Islet precursor cell (in vitro differentiated cells): ENCODE measurements around the gene ASL.
"Not testable (repeated sequence)": the region's sequence is repeated elsewhere in the genome, so short reads cannot be mapped to it uniquely, and the experiment has no call there.

Experiments
- DNase-seq: peaks from one replicate; pipeline ENCODE4 v3.0.0-alpha.2; 2018

The ASL gene

DNA sequence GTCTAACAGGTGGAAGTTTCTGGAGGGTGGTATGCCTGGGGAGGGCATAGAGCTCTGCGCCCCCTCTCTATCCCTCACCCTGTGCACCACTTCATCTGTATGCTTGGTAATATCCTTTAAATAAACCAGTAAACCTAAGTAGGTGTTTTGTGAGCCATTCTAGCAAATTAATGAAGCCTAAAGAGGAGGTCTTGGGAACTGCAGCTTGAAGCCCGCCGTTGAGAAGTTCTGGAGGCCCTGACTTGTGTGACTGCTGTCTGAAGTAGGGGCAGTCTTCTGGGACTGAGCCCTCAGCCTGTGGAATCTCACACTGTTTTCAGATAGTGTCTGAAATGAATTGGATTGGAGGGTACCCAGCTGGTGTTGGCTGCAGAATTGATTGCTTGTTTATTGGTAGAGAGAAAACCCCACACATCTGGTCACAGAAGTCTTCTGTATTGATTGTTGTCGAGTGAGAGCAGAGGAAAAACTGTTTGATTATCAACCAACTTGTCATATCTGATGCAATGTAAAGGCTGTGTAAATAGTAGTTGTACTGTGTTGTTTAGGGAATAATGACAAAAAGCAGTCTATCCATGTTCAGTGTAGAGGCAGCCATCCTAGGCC, 43.7 kb downstream of the ASL start:
- DNase-seq: no peak

DNA sequence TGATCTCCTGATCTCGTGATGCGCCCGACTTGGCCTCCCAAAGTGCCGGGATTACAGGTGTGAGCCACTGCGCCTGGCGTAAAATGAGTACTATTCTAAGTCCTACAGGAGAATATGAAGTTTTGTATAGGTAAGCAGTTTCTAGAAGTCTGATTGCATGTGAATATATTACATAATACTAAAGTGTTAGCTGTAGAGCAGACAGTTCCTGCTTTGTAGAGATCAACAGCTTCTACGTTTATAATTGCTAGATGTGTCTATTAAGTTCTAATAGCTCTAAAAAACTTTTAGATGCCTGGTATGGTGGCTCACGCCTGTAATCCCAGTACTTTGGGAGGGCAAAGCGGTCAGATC, 47.5 kb downstream of the ASL start:
- no peak for DNase-seq

DNA sequence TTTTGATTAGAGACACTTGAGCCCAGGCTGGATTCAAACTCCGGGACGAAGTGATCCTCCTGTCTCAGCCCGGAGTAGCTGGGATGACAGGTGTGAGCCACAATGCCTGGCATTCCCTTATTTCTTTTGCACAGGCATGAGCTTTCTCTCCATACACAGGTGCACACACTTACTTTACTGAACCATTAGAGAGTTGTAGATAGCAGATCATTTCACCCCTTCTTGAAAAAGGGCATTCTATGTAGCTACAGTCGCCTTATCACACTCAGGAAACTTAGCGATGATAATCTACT, 48.9 kb downstream of the ASL start:
- DNase-seq: not testable (repeated sequence)

DNA sequence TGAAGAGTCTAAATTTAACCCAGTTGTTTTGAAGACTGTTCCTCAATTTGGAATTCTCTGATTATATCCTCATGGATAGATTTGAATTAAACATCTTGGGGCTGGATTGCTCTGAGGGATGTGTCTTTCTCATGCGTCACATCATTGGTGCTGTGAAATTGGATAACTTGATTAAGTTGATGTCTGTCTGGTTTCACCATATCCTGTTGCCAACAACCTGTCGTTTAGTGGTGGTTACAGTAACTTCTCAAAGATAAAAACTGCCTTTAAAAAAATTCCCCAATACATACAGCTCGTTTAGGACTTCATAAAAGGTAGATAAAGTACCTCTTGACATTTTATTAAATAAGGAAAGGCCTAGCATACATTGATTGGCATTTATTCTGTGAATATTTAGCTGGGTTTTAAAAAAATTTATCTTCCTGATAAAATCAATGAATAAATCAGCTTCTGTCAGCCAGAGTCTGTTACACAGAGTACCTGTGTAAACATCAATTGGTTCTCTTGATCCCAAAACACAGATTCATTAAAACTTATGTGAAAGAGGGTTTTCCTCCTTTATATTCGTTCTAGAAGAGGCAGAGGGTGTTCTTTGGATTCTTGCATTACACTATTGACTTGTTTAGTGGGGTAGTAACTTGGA, 49.6 kb downstream of the ASL start:
- DNase-seq: no peak

DNA sequence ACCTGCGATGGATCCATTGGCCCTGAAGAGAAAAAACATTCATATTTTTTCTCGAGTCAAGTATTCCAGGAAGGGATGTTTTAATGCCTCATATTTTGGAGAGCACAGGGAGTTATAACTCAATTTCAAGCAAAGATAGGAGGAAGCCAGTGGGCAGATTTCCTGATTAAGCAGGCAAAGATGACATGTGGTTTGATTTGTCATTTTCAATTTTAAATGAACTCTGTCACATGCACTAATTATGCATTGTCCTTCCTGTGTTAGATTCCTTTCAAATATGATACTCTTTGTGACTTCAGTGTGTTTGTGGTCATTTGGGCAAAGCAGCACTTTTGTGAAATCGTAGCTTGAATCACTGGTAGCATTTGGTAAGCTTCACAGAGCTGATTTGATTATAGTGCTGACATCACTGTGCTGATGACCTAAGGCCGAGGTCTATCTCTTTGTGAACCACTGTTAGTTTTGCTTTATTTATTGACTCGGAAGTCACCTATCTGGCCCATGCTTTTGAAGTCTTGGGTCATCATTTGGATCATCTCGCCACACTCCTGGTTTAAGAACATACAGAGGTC, 50.2 kb downstream of the ASL start:
- DNase-seq: not testable (repeated sequence)

DNA sequence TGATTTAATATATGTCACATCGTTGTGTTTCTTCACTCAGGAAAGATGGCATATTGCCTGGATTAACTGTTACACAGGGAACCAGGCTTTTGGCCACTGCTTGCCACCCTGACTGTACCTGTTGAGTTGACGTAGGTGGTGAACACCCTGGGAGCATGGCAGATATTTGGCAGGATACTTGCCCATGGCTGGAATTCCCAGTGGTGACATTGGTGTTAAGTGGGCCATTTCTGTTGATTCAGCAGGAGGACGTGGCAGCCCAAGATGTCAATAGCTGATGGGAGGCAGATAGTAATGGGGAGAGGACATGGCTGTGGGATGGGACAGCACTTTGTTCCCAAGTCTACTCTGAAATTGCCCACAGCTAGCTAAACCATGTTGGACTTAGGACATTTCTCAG, 51.6 kb downstream of the ASL start:
- not testable (repeated sequence) for DNase-seq

DNA sequence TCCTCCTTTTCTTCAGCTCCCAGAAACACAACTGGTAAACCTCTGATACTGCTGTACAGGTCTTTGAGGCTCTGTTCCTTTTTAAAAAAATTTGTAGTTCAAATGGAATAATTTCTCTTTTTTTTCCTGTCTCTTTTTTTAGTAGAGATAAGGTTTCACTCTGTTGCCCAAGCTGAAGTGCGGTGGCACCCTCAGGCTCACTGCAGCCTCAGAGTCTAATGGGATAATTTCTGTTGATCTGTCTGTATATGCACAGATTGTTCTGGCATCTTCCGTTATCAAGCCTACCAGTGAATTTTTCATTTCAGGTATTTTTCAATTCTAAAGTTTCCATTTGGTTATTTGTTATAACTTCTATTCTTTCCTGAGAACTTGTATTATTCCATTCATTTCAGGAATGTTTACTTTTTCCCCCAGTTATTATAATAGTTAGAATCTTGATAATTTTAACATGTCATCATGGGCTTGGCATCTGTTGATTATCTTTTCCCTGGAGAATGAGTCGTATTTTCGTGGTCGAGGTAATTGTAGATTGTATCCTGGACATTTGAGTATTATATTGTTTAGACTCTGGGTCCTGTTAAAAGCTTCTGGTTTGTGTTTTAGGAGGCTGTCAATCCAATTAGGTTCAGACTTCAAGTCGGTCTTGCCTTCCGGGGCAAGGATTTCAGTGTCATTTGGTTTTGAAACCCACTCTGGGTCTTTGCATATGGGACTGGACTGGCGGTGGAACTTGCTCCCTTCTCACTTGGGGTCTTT, 63.6 kb downstream of the ASL start:
- no peak for DNase-seq

DNA sequence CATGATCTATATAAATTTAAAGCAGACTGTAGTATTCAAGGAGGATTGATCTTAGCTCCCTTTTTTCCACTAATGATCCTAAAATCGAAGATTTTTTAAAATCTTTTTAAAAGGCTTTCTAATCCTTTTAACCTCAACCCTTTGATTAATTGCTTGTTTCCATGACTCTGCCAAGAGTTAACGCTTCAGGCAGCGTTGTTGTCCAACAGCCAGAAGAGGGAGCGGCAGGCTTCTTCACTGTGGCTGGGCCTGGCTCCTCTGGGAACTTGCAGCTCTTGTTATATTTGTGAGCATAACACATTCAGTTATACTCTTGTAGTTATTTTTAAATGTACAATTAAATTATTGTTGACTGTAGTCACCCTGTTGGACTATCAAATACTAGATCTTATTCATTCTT, 65.3 kb downstream of the ASL start:
- peak; percentile 78 for DNase-seq

DNA sequence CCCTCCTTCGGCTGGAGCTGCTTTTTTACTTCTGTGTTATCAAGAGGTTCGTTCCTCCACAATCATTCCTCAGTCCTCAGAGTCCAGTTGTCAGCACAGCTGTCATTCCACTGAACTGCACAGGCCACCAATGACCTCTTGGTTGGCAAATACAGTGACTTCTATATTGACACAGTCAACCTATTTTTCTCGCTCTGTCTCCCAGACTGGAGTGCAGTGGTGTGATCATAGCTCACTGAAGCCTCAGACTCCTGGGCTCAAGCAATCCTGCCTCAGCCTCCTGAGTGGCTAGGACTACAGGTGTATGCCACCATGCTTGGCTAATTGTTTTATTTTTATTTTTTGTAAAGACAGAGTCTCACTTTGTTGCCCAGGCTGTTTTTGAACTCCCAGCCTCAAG, 66.7 kb downstream of the ASL start:
- DNase-seq: no peak

DNA sequence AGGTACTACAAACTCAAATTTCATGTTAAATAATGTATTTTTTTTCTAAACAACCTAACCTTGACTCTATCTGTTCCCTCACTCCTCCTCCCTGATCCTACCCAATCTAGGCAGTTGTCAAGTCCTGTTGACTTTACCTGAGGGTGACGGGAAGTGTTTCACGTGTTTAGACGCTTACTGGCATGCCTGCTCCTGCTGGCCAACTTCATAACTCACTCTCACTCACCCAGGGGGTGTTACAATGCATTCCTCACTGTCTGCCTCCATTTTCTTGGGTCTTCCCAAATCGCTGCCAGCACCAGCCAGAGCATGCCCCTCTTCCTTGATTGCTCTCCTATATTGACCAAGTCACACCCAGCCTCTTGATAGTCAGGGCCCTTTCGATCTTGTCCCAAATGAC, 67.4 kb downstream of the ASL start:
- DNase-seq: no peak
